GM11168 (cell line): ENCODE results near the gene NRK.
"Not testable (repeated sequence)": the region's sequence is repeated elsewhere in the genome, so short reads cannot be mapped to it uniquely, and the experiment has no call there.

Experiments
- in situ Hi-C: fragments of 300-500 bp; cut with MboI; formaldehyde crosslinking; loops from one replicate; pipeline ENCODE4 v1.12.0; 2022; ENCODE audit warnings: low sequenced_read_pairs; ENCODE audit not compliant: unreplicated experiment

The NRK gene

GRCh38 chrX:105880491-105880890 lies 58.2 kb downstream of the NRK start:
- in situ Hi-C loops = no loop called here

- in situ Hi-C loops = no loop called here
Observed at GRCh38 chrX:105882581-105883275, 60.4 kb downstream of the NRK start.

- in situ Hi-C loops = no loop called here
Observed at GRCh38 chrX:105894721-105895120, 72.4 kb downstream of the NRK start.

GRCh38 chrX:105909576-105909975 lies 87.2 kb downstream of the NRK start:
- in situ Hi-C loops = no loop called here

- in situ Hi-C loops = no loop called here
Observed at GRCh38 chrX:105910563-105911105, 88.3 kb downstream of the NRK start.

GRCh38 chrX:105945266-105945665 lies 122.9 kb downstream of the NRK start:
- in situ Hi-C loops = no loop called here

GRCh38 chrX:105969487-105969886 lies 147.1 kb downstream of the NRK start:
- in situ Hi-C loops = no loop called here

- in situ Hi-C loops = no loop called here
Observed at GRCh38 chrX:105972690-105973386, 150.5 kb downstream of the NRK start.

- in situ Hi-C loops = no loop called here
Observed at GRCh38 chrX:105973387-105973739, 151.0 kb downstream of the NRK start.

GRCh38 chrX:105975382-105975781 lies 153.0 kb downstream of the NRK start:
- in situ Hi-C loops = no loop called here

GRCh38 chrX:105981772-105982485 lies 159.6 kb downstream of the NRK start:
- in situ Hi-C loops = no loop called here

- in situ Hi-C loops = not testable (repeated sequence)
Observed at GRCh38 chrX:105988487-105988886, 166.1 kb downstream of the NRK start.

- in situ Hi-C loops = no loop called here
Observed at GRCh38 chrX:105999294-105999693, 177.0 kb downstream of the NRK start.

GRCh38 chrX:106000203-106000602 lies 177.9 kb downstream of the NRK start:
- in situ Hi-C loops = no loop called here

- in situ Hi-C loops = not testable (repeated sequence)
Observed at GRCh38 chrX:106000609-106001008, 178.3 kb downstream of the NRK start.

GRCh38 chrX:106005684-106006083 lies 183.3 kb downstream of the NRK start:
- in situ Hi-C loops = no loop called here

GRCh38 chrX:106007815-106008214 lies 185.5 kb downstream of the NRK start:
- in situ Hi-C loops = no loop called here
